OCI-LY1 (cell line): Measurements from ENCODE around the gene SLC33A1.

Experiments
- CTCF ChIP-seq: fragments of 200-600 bp; sonication (generic), shearing (Covaris generic); IDR thresholded peaks from 2 replicates; pipeline ENCODE4 v1.5.1; 2017; ENCODE audit warnings: mild to moderate bottlenecking, antibody characterized with exemption, low read length, moderate library complexity, mixed read lengths
- EZH2 ChIP-seq: fragments of 200-600 bp; sonication (generic), shearing (Covaris generic); IDR thresholded peaks from 2 replicates; pipeline ENCODE4 v1.8.0; 2017; ENCODE audit warnings: borderline replicate concordance, mixed run types, mild to moderate bottlenecking, antibody characterized with exemption, low read length, moderate library complexity, mixed read lengths

- TF ChIP-seq CTCF (no peak), EZH2 (no peak)
Observed at GRCh38 chr3:155804323-155804722, 49.9 kb downstream of the SLC33A1 start.
